GM12892 (cell line): ENCODE data around the gene ZNF106.

ENCODE experiments used
- POLR2A ChIP-seq: IDR thresholded peaks from 2 replicates; pipeline ENCODE4 v1.6.1; 2011; ENCODE audit warnings: low read depth, low read length, control low read depth
- POLR2AphosphoS5 ChIP-seq: IDR thresholded peaks from 2 replicates; pipeline ENCODE4 v1.6.1; 2011; ENCODE audit warnings: low read depth, low read length, control low read depth
- TAF1 ChIP-seq: IDR thresholded peaks from 2 replicates; pipeline ENCODE4 v1.6.1; 2011; ENCODE audit warnings: low read depth, mild to moderate bottlenecking, control low read depth, low read length, borderline replicate concordance

- TF ChIP-seq POLR2A (no peak), POLR2AphosphoS5 (no peak), TAF1 (no peak)
These were observed 103.3 kb downstream of the ZNF106 start for GRCh38 chr15:42387603-42388002.
